ENCODE measurements around the gene CPT1C. TPM values are rescaled to one million over a fixed set of nuclear protein-coding genes. Genes with fewer than 3 reads are reported as not detected.

The CPT1C gene
- total RNA-seq, 1 experiment from 2014 or later, result 2.0 TPM

- H3K27me3 ChIP-seq (replicated peaks; ENCODE audit: control insufficient read depth, insufficient read depth, low read length), result no peaks in the 10 kb centered on the region
- Mint-ChIP-seq H3K4me1 (ENCODE audit: low read depth, unreplicated experiment) (no peaks in the 10 kb centered on the region), H3K27ac (ENCODE audit: unreplicated experiment) (no peak overlapping the region), H3K36me3 (ENCODE audit: insufficient read depth, unreplicated experiment) (no peaks in the 10 kb centered on the region), H3K4me3 (ENCODE audit: unreplicated experiment) (no peak overlapping the region), H3K9me3 (ENCODE audit: unreplicated experiment) (peaks cover 17% of the 10 kb centered on the region), H3K27me3 (ENCODE audit: insufficient read depth, unreplicated experiment) (no peaks in the 10 kb centered on the region)
- no peaks in the 10 kb centered on the region for H3K36me3 ChIP-seq (ENCODE audit: control insufficient read depth, insufficient read depth, low read length)
- POLR2A ChIA-PET, result no interaction called here
- CTCF ChIA-PET, result no interaction called here
- no TSS peak for BruUV-seq (replicated peaks)
- H3K9me3 ChIP-seq, result peaks cover 7% of the 10 kb centered on the region; the same call in 1 of the 2 replicates
- H3K4me1 ChIP-seq, result no peaks in the 10 kb centered on the region
- intact Hi-C loops (cut with micrococcal nuclease; ENCODE audit: unreplicated experiment), result no loop called here
- TF ChIP-seq CTCF (IDR thresholded peaks at IDR 0.05; ENCODE audit: insufficient read depth in 1 of 2, low read depth in 1 of 2, low read length in 1 of 2, severe bottlenecking in 1 of 2, unreplicated experiment in 1 of 2), result no peak
- H3K4me3 ChIP-seq (ENCODE audit: low read depth, low read length), result no peak overlapping the region
- no peak for DNase-seq
Measured at GRCh38 chr19:49744946-49745381, 54.0 kb downstream of the CPT1C start.

GRCh38 chr19:49746206-49746958 lies 55.5 kb downstream of the CPT1C start:
- intact Hi-C loops (cut with micrococcal nuclease; ENCODE audit: unreplicated experiment), result no loop called here
- DNase-seq, result peak; percentile 33 to 59
- Mint-ChIP-seq H3K27me3 (ENCODE audit: insufficient read depth, unreplicated experiment) (no peaks in the 10 kb centered on the region), H3K4me3 (ENCODE audit: unreplicated experiment) (no peak overlapping the region), H3K9me3 (ENCODE audit: unreplicated experiment) (peaks cover 17% of the 10 kb centered on the region), H3K27ac (ENCODE audit: unreplicated experiment) (no peak overlapping the region), H3K36me3 (ENCODE audit: insufficient read depth, unreplicated experiment) (no peaks in the 10 kb centered on the region), H3K4me1 (ENCODE audit: low read depth, unreplicated experiment) (no peaks in the 10 kb centered on the region)
- no TSS peak for BruUV-seq (replicated peaks)
- Histone ChIP-seq H3K36me3 (ENCODE audit: control insufficient read depth, insufficient read depth, low read length) (no peaks in the 10 kb centered on the region), H3K9me3 (peaks cover 7% of the 10 kb centered on the region; the same call in 1 of the 2 replicates), H3K4me3 (ENCODE audit: low read depth, low read length) (no peak overlapping the region), H3K4me1 (no peaks in the 10 kb centered on the region), H3K27me3 (replicated peaks; ENCODE audit: control insufficient read depth, insufficient read depth, low read length) (no peaks in the 10 kb centered on the region)
- POLR2A ChIA-PET, result no interaction called here
- CTCF ChIA-PET, result interaction anchor here (0.6 kb wide), 1 partner anchor 55 kb away, joined by 4 read pairs; no protein-coding TSS in a partner anchor
- TF ChIP-seq CTCF (IDR thresholded peaks at IDR 0.05; ENCODE audit: insufficient read depth in 1 of 2, low read depth in 1 of 2, low read length in 1 of 2, severe bottlenecking in 1 of 2, unreplicated experiment in 1 of 2), result no peak

GRCh38 chr19:49749055-49749716 lies 58.3 kb downstream of the CPT1C start:
- POLR2A ChIA-PET, result no interaction called here
- H3K36me3 ChIP-seq (ENCODE audit: control insufficient read depth, insufficient read depth, low read length), result no peaks in the 10 kb centered on the region

More at GRCh38 chr19:49749055-49749716, 58.3 kb downstream of the CPT1C start:
- no TSS peak for BruUV-seq (replicated peaks)
- H3K36me3 Mint-ChIP-seq (ENCODE audit: insufficient read depth, unreplicated experiment), result no peaks in the 10 kb centered on the region
- peaks cover 15% of the 10 kb centered on the region for H3K9me3 ChIP-seq
- CTCF ChIA-PET, result interaction anchor here (1.1 kb wide), 1 partner anchor 120 kb away, joined by 3 read pairs; no protein-coding TSS in a partner anchor
- peaks cover 17% of the 10 kb centered on the region for H3K9me3 Mint-ChIP-seq (ENCODE audit: unreplicated experiment)
- H3K4me1 ChIP-seq, result no peaks in the 10 kb centered on the region
- TF ChIP-seq CTCF (IDR thresholded peaks at IDR 0.05; ENCODE audit: insufficient read depth in 1 of 2, low read depth in 1 of 2, low read length in 1 of 2, severe bottlenecking in 1 of 2, unreplicated experiment in 1 of 2), result no peak
- H3K27me3 ChIP-seq (replicated peaks; ENCODE audit: control insufficient read depth, insufficient read depth, low read length), result no peaks in the 10 kb centered on the region
- no peaks in the 10 kb centered on the region for H3K4me1 Mint-ChIP-seq (ENCODE audit: low read depth, unreplicated experiment)
- intact Hi-C loops (cut with micrococcal nuclease; ENCODE audit: unreplicated experiment), result no loop called here
- DNase-seq, result no peak
- no peaks in the 10 kb centered on the region for H3K27me3 Mint-ChIP-seq (ENCODE audit: insufficient read depth, unreplicated experiment)
- no peak overlapping the region for H3K4me3 Mint-ChIP-seq (ENCODE audit: unreplicated experiment)
- H3K4me3 ChIP-seq (ENCODE audit: low read depth, low read length), result no peak overlapping the region
- H3K27ac Mint-ChIP-seq (ENCODE audit: unreplicated experiment), result no peak overlapping the region
